ENCODE data around the gene GDF15.
"Not testable (repeated sequence)": the region's sequence is repeated elsewhere in the genome, so short reads cannot be mapped to it uniquely, and the experiment has no call there.

GDF15 gene

DNA sequence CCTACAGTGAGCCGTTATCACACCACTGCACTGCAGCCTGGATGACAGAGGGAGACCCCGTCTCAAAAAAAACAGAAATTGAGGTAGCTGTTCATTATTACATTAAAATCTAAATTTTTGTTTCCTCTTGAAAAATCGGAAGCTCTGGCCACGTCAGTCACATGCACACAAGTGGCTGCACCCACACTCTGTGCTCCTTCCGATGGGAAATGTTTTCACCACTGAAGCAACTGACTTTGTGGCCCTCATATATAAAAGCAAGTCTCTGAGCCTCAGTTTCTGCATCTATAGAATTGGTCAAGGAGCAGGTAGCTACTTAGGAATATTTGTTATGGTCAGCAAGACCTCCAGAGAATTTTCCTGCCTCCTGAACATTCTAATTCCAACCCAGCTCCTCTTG is 7.0 kb downstream of the GDF15 start:
- DNase-seq: no peak

DNA sequence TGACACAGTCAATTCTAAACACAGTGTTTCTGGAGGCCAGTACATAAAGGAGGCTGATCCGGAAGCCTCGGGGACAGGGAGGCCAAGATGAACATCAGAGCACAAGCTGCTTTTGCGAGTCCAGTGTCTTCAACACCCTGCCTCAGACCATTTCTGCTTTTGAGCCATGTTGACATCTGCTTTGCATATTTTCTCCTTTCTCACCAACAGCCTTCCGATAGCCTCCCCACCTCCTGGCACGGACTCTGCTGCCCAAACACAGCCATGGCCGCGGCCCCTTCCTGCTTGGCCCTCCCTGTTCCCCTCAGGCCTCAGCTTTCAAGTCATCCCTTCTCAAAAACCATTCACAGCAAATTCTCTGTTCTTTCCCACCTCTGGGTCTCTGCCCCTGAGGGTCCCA is 7.9 kb downstream of the GDF15 start:
- no peak for DNase-seq

DNA sequence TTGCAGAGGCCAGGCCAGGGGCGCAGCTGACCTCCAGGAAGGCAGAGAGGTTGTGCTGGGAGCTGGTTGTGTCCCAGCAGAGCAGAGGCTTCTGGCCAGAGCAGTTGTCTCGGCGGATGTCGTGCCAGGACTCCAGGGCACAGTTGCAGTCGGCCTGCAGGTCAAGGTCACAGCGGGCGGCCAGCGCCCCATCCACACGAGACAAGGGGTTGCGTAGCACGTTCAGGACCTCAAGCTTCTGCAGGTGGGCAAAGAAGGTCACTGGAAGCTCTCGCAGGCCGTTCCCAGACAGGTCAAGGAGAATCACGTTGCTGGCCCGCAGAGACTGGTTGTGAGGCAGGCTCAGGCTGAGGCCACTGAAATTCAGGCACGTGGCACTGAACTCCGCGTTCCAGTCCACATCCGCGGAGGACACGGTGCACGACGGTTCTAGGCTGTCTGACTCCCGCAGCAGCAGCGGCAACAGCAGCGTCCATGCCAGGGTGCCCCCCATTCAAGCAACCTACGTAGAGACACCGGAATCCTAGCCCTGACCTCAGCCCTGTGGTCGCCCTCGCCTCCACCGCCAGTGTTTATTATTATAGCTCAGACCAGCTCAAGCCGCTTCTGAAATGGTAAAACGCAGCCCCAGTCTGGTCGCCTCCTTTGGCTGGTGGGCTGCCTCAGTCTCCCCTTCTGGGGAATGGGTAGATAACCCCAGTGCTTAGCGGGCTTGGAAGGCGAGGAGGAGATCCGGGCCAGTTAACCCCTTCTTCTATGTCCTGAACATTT is 10.7 kb downstream of the GDF15 start:
- no peak for DNase-seq

DNA sequence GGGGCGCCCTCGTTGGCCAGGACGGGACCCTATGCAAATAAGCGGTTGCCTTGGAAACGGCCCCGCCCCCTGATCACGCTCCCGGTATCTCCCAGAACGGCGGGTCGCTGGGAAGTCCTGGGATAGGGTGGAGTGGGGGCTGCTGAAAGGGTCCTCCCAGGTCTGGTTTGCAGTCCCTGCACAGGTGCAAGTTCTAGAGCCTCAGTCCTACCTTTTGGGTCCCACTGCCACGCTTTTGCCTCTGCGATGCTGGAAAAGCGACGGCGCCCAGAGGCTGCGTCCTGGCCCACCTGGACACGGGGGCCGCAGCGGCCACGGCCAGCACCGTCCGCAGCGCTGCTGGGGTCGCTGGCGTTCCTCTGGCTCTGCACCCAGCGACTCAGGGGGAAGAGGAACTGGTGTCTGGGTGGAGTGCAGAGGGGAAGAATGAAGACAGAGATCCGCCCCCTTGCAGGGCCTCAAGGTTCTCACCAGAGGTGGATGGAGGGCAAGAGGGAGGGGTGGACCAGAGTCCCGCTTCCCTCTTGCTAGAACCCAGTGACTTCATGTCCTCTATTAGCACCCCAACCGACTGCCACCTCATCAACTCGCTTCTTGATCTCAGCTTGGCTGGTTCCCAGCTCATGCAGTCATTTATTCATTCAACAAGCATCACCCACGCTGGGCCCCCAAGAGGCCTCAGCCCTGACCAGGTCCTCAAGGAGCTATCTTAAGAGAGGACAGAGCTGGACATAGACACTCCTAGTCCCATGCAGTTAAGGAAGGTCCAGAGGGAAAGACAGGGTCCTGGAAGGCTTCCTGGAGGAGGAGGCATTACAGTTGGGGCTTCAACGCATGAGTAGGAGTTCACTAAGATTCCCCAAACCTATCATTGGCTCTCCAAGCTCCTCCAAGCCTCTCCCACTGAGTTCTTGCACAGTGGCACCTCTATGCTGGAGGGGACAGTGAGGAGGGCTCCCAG is 11.6 kb downstream of the GDF15 start, which contains the start of gene LRRC25:
Gene LRRC25, minus strand, starts transcription at position 381 of the 961 bp plus-strand sequence. CDS start 659 bp downstream, outside the sequence.
- peak in 1 of 2 experiments; percentile 44 for DNase-seq

DNA sequence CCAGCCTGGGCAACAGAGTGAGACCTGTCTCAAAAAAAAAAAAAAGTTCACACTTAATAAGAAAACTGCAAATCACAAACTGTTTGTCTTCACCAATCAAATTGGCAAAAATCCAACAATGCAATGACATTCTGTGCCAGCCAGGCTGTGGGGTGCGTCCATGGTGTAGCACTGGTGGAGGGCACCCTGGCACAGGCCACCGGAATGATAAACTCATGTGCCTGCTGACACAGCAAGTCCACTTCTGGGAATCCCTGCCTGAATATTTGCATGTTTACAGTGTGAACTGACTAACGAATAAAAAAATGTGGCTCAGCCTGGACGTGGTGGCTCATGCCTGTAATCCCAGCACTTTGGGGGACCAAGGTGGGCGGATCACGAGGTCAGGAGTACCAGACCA is 13.1 kb downstream of the GDF15 start:
- no peak for DNase-seq

GRCh38 chr19:18401580-18402112 is 15.7 kb downstream of the GDF15 start:
- peak; percentile 22 to 65 for DNase-seq

GRCh38 chr19:18402455-18403248 is 16.7 kb downstream of the GDF15 start:
- DNase-seq: not testable (repeated sequence)

DNA sequence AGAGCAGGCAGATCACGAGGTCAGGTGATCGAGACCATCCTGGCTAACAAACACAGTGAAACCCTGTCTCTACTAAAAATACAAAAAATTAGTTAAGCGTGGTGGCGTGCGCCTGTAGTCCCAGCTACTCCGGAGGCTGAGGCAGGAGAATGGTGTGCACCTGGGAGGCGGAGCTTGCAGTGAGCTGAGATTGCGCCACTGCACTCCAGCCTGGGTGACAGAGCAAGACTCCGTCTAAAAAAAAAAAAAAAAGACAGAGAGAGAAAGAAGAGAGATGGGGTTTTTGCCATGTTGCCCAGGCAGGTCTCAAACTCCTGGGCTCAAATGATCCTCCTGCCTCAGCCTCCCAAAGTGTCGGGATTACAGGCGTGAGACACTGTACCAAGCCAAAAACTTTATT is 19.8 kb downstream of the GDF15 start:
- not testable (repeated sequence) for DNase-seq

DNA sequence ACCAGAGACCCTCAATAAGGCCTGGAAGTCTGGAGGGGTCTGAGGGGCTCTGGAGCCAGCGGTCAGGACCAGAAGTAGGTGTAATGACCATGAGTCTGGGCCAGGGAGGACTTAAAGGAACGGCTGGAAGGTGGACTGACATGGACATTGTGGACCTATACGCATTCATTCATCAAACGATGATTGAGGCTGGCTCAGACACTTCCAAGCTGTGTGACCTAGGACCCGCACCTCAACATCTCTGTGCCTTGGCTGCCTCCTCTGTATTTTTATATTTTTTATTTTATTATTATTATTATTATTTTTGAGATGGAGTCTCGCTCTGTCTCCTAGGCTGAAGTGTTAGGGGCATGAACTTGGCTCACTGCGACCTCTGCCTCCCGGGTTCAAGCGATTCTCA is 20.8 kb downstream of the GDF15 start:
- DNase-seq: no peak

DNA sequence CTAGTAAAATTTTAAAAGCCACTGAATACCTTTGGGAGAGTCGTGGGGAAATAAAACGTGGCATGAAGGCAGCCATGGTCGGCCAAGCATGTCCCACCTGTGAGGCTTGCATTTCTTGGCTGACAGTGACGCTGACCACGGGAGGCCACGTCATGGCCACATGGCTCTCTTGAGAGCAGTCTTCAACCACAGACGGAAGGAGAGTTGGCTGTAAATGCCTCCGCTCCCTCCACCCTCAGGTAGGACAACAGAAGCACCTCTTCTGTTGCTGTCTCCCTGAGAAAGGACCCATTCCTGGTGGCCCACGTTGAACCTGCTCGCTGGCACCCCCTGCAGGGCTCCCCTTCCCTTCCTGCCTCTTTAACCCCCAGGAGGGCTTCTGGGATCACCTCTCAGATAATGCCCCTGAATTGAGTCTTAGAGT is 22.1 kb downstream of the GDF15 start:
- DNase-seq: peak in 1 of 2 experiments; percentile 48

- peak; percentile 26 to 38 for DNase-seq
These were observed 26.8 kb downstream of the GDF15 start for GRCh38 chr19:18412610-18413239.

- no peak for DNase-seq
These were observed 28.7 kb downstream of the GDF15 start for GRCh38 chr19:18414504-18415177.

- DNase-seq: no peak
These were observed 29.4 kb downstream of the GDF15 start for GRCh38 chr19:18415178-18415867.

- peak; percentile 78 to 84 for DNase-seq
These were observed 30.9 kb downstream of the GDF15 start for GRCh38 chr19:18416778-18417249.

DNA sequence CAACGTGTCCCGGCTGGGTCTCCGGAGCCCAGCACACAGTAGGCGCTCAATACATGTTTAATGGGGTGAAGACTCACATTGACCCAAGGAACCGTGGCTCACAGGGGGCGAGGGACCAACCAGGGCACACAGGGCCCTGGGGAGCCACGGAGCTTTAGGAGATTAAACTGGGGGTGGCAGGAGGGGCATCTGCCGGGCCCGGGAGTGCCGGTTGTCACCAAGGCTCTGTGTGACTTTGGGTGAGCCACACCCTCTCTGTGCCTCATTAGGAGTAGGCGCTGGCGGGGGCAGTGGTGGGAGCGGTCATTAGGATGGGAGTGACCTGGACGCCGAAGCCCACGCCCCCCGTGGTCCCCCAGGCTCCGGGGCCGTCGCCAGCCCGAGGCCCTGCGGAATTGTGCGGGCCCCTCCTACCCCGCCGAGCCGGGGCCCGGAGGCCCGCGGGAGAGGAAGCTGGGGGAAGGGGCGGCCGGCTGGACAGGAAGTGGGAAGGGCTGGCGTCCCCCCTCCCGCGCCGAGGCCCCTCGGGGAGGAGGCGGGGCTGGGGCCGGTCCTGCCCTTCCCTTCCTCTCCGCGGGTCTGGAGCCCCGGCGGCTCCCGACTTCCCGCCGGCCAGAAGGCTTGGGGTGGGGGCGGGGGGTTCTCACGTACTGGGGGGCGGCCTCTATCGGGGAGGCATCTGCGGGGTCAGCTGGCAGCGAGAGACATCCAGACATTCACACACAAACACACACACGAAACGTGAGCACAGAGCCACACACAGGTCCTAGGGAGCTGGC is 31.5 kb downstream of the GDF15 start:
- DNase-seq: peak; percentile 47 to 62

DNA sequence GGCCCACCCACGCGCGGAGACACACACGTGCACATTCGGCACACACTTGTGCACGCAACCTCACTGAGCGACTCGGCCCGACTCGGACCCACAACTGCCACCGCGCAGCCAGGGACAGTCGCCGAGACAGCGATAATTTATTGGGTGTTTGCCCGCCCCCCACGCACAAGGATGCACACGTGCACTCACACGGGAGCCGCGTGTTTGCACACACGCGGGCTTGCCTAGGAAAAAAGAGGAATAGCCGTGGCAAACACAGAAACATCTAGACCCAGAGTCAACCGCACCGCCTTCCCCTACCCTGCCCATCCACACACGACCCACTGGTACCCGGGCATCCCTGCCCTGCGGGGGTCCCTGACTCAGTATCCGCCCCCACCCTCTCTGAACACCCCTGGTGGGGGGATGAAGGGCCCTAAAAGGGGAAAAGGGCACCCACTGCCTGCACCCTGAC is 32.1 kb downstream of the GDF15 start:
- no peak for DNase-seq

DNA sequence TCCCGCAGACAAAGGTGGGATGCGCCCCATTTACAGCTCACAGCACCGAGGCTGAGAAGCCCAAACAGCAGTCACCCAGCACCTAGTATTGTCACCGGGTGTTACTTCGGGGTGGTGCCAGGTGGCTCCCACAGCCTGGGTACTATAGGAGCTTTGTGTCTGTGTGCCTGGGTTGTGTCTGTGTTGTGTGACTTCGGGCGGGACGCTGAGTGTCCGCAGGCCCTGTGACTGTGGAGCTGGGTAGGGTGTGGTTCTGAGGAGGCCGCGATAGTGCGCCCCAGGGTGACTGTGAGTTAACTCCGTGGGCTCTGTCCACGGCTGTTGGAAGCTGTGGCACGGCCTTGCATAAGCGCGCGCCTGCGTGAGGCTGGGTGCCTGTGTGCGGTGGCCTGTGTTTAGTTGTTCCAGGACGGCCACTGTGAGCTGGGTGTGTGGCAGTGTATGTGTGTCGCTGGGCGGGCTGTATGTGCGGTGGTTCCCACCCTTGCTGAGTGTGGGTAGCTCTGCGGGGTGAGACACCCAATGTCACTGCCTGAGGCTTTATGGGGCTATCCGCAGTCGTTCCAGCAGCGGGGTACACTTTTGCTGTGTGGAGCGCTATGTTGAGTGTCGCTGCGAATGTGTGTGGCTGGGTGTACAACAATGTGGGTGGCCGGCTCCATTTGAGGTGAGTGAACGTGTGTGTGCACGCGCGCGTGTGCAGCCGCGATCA is 32.7 kb downstream of the GDF15 start:
- DNase-seq: peak in 1 of 2 experiments; percentile 67

- DNase-seq: peak; percentile 36 to 84
These were observed 33.3 kb downstream of the GDF15 start, which contains the start of gene SSBP4 for GRCh38 chr19:18419195-18419698. SSBP4 (plus strand) TSS chr19:18419398; CDS start chr19:18419649, 251 bp downstream.

All from NCI-H524 (cell line).